B cell (primary cell): Measurements from ENCODE around the gene CCDC50.

ENCODE experiments used
- EZH2 ChIP-seq: IDR thresholded peaks from 2 replicates; pipeline ENCODE4 v1.6.1; 2012; ENCODE audit warnings: borderline replicate concordance, low read depth, mild to moderate bottlenecking, moderate library complexity, low read length; ENCODE audit not compliant: insufficient read depth, poor library complexity, severe bottlenecking
- TF ChIP-seq, protein P1 (sequence below): fragments of 200-600 bp; IDR thresholded peaks from one replicate; pipeline ENCODE4 v1.8.0; 2022; ENCODE audit warnings: antibody characterized with exemption, mild to moderate bottlenecking

DNA sequence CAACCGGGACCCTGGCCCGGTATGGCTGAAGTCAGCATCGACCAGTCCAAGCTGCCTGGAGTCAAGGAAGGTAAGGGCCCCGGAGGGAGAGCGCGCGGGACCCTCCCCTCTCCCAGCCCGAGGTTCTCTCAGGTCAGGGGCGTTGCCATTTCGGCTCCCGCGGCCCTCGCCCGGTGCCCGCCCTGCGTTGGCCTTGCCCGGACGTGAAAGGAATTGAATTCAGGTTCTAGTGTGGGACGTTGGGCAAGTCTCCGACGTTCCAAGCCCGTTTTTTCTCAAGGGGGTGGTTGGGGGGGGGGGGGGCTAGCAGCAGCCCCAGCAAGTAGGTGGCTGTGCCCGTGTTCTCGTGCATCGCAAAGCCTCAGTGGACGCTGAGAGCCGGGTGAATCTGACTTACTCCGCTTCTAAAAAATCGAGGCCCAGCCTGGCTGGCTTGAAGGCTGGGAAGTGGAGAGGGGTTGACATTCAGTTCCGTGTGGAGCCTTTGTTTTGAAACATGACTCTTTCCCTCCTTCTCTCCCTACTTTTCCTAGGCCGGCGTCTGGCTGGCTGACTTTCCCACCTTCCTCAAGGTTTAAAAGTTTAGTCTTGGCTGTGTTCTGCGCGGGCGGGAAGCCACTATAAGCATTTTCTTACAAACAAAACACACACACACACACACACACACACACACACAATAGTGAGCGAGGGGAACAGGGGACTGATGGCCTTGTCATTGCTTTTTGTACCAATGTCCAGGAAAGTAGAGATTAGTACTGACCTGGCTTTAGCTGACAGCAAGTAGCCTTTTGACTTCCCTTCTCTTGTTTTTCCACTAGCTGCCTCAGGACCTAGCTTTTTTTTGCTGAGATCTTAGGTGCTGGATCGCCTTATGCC lies 698 bp downstream of the CCDC50 start, which contains the start of gene UTS2B:
- TF ChIP-seq, protein P1, sequence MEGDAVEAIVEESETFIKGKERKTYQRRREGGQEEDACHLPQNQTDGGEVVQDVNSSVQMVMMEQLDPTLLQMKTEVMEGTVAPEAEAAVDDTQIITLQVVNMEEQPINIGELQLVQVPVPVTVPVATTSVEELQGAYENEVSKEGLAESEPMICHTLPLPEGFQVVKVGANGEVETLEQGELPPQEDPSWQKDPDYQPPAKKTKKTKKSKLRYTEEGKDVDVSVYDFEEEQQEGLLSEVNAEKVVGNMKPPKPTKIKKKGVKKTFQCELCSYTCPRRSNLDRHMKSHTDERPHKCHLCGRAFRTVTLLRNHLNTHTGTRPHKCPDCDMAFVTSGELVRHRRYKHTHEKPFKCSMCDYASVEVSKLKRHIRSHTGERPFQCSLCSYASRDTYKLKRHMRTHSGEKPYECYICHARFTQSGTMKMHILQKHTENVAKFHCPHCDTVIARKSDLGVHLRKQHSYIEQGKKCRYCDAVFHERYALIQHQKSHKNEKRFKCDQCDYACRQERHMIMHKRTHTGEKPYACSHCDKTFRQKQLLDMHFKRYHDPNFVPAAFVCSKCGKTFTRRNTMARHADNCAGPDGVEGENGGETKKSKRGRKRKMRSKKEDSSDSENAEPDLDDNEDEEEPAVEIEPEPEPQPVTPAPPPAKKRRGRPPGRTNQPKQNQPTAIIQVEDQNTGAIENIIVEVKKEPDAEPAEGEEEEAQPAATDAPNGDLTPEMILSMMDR: no peak
- no peak for TF ChIP-seq EZH2
